Mesothelial cell of epicardium (in vitro differentiated cells): Measurements from ENCODE around the gene BARX2. TPM values are rescaled to one million over a fixed set of nuclear protein-coding genes. Genes with fewer than 3 reads are reported as not detected.
A peak's percentile ranks its signal among the peaks of the same experiment; 100 is the strongest.

Experiments used
- DNase-seq, 2 experiments: peaks; one replicate each; pipeline ENCODE4 v3.0.0; 2021; ENCODE audit warnings: low spot score in 2 of 2; ENCODE audit not compliant: unreplicated experiment in 2 of 2
- H3K27ac Mint-ChIP-seq: 2 replicates; pipeline ENCODE4 v1.8.0; 2021; ENCODE audit warnings: mixed read lengths
- H3K27me3 Mint-ChIP-seq: 2 replicates; pipeline ENCODE4 v1.8.0; 2021; ENCODE audit warnings: low read depth, mixed read lengths
- H3K36me3 Mint-ChIP-seq: 2 replicates; pipeline ENCODE4 v1.8.0; 2021; ENCODE audit warnings: mixed read lengths
- H3K4me1 Mint-ChIP-seq: 2 replicates; pipeline ENCODE4 v1.8.0; 2021; ENCODE audit warnings: mixed read lengths
- H3K4me3 Mint-ChIP-seq: 2 replicates; pipeline ENCODE4 v1.8.0; 2021; ENCODE audit warnings: mild to moderate bottlenecking, moderate library complexity, mixed read lengths
- H3K9me3 Mint-ChIP-seq: 2 replicates; pipeline ENCODE4 v1.8.0; 2021; ENCODE audit warnings: mixed read lengths
- total RNA-seq: library from RNA; stranded (reverse); gene quantifications from 3 replicates; pipeline ENCODE4 v1.2.1, GENCODE V29; 2021
- TF ChIP-seq, protein P1 (sequence below): fragments of 200-600 bp; sonication (generic); IDR thresholded peaks from one replicate; pipeline ENCODE4 v1.5.0; 2021; ENCODE audit warnings: antibody characterized with exemption; ENCODE audit not compliant: unreplicated experiment

Gene BARX2
- total RNA-seq, 1 donor from 2014 or later: 69.9 TPM

DNA sequence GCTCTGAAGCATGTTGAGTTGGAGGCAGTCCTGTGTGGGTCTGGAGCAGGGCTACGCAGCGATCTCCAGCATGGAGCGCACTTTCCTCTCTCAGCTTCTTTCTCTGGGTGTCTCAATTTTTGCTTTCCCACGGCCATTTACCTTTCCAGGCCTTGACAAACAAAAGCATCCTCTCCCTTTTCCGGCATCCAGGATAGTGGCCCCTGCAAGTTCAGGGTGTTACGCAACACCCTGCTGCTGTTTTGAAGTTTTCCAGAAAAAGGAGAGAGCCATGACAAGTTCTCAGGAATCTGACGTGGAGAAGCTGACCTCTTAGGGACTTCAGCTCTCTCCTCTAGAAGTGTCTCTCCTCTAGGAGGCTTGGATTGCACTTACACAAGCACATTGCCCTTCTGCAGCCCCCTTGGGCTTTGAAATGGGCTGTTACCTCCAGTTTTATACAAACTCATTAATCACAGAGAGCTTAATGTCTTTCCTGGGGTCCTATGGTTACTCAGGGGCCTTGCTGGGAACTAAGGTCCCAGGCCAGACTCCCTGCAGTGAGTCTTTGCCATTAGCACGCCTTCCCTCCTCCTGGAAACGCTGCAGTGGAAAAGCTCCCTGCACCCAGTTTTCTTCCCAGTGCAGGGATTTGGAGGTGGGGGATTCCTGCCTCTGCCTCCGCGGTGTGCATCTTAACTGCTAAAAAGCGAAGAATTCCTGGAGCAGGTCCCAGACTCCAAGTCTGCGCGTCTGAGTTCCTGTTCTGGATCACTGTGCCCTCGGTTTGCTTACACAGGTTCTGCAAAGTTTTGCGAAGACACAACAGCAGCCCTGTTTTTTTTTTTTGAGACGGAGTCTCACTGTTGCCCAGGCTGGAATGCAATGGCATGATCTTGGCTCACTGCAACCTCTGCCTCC, 80.4 kb downstream of the BARX2 start:
- no peak for DNase-seq
- no peaks in the 10 kb centered on the region for H3K9me3 Mint-ChIP-seq
- no peaks in the 10 kb centered on the region for H3K27me3 Mint-ChIP-seq
- no peak overlapping the region for H3K4me3 Mint-ChIP-seq
- peak overlapping the region; percentile 92 for H3K27ac Mint-ChIP-seq
- peaks cover 68% of the 10 kb centered on the region for H3K4me1 Mint-ChIP-seq
- H3K36me3 Mint-ChIP-seq: peaks cover 13% of the 10 kb centered on the region
- TF ChIP-seq, protein P1, sequence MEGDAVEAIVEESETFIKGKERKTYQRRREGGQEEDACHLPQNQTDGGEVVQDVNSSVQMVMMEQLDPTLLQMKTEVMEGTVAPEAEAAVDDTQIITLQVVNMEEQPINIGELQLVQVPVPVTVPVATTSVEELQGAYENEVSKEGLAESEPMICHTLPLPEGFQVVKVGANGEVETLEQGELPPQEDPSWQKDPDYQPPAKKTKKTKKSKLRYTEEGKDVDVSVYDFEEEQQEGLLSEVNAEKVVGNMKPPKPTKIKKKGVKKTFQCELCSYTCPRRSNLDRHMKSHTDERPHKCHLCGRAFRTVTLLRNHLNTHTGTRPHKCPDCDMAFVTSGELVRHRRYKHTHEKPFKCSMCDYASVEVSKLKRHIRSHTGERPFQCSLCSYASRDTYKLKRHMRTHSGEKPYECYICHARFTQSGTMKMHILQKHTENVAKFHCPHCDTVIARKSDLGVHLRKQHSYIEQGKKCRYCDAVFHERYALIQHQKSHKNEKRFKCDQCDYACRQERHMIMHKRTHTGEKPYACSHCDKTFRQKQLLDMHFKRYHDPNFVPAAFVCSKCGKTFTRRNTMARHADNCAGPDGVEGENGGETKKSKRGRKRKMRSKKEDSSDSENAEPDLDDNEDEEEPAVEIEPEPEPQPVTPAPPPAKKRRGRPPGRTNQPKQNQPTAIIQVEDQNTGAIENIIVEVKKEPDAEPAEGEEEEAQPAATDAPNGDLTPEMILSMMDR: no peak

DNA sequence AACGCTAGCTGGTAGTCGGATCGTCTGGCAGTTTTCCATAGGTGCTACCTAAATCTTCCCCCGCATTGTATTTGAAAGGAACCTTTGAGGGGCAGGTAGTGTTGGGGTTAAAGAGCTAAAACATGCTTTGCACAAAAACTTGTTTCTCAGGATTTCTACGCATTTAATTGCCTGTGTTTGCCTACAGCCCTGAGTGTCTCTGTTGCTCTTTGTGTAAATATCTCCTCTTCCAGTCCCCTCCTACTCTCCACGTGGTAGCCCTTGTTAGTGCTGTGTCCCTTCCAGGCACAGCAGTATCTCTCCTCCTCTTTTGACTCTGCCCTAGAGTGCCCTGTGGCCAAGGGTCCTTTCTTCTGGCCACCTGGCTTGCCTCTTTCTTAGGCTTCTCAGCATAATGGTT, 81.7 kb downstream of the BARX2 start:
- peak overlapping the region; percentile 96 for H3K27ac Mint-ChIP-seq
- TF ChIP-seq, protein P1: no peak
- H3K4me3 Mint-ChIP-seq: no peak overlapping the region
- DNase-seq: no peak
- H3K9me3 Mint-ChIP-seq: peaks cover 2% of the 10 kb centered on the region
- no peaks in the 10 kb centered on the region for H3K27me3 Mint-ChIP-seq
- peaks cover 68% of the 10 kb centered on the region for H3K4me1 Mint-ChIP-seq
- peaks cover 13% of the 10 kb centered on the region for H3K36me3 Mint-ChIP-seq

DNA sequence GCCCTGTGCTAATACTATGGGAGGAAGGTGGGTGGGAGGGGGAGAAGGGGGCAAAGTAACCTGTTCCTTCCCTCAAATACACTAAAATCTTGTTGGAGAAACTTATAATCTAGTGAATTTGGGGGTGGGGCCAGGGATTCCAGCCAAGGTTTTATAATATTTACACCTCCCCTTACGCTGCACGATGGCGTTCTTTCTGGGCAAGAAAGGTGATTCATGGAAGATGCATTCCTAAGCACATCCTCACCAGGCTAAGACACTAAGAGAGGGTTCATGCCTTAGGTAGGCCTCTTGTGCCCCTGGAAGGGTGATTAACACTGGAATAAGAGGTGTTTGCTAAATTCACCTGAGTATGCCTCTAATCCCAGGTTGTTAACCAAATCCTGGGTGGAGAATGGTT, 82.6 kb downstream of the BARX2 start:
- Mint-ChIP-seq H3K9me3 (peaks cover 8% of the 10 kb centered on the region), H3K4me3 (no peak overlapping the region), H3K36me3 (peaks cover 13% of the 10 kb centered on the region), H3K27ac (peak overlapping the region; percentile 96), H3K27me3 (no peaks in the 10 kb centered on the region), H3K4me1 (peaks cover 64% of the 10 kb centered on the region)
- TF ChIP-seq, protein P1: no peak
- no peak for DNase-seq

DNA sequence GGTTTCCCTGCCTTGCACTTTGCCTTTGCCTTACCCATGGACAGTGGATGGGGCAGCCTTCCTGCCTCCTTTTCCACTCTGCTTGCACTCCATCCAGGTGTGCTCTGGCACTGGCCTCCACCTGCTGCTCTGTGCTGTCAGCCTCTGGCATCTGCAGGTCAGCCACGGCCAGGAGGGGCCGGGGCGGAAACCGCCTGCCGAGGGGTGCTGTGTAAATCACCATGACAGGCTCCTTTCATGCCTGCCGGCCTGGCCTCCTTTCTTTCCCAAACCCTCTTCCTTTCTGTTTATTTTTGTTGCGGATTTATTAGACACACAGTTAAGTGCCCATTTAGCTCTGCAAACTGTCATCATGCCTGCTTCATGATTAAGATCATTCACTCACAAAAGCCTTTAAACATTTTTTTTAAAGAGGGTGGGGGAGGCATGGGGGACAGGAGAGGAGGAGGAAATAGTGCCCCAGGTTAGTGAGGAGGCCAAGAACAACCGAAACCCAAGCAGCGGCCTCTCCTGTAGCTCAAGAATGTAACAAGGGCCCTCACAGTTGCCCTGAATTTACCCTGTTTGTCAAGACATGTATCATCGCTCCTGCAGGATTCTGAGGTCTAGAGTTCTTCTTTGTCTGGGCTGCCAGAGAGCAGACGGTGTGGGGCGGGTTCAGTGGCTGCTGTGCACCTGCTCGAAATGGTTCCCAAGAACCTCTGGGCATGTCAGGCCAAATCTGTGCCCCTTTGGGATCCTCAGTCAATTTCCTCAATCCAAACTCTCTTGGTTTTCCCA, 83.3 kb downstream of the BARX2 start:
- H3K4me1 Mint-ChIP-seq: peaks cover 57% of the 10 kb centered on the region
- H3K9me3 Mint-ChIP-seq: peaks cover 14% of the 10 kb centered on the region
- no peak overlapping the region for H3K4me3 Mint-ChIP-seq
- H3K27me3 Mint-ChIP-seq: no peaks in the 10 kb centered on the region
- peak overlapping the region; percentile 96 for H3K27ac Mint-ChIP-seq
- H3K36me3 Mint-ChIP-seq: peaks cover 19% of the 10 kb centered on the region
- TF ChIP-seq, protein P1: no peak
- DNase-seq: no peak

DNA sequence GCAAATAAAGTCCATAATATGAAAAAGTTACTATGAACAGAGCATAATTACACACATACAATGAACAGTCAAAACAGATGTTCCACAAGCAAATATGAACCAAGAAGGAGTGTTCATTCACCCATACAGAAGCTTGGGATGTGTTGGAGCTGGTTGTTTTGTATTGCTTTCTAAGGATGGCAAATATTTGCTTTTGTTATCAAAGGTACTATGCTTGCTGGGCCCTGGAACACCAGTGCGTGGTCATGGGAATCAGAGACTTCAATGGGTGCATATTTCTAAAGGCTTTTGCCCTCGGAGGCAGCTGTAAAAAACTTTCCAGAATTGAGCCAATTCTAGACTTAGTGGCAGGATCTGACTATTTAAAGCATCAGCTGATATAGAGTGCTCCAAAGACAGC, 85.1 kb downstream of the BARX2 start:
- TF ChIP-seq, protein P1: no peak
- Mint-ChIP-seq H3K9me3 (peaks cover 30% of the 10 kb centered on the region), H3K27me3 (no peaks in the 10 kb centered on the region), H3K4me1 (peaks cover 44% of the 10 kb centered on the region), H3K4me3 (no peak overlapping the region), H3K36me3 (peaks cover 17% of the 10 kb centered on the region), H3K27ac (peak overlapping the region; percentile 96)
- DNase-seq: no peak
